ENCODE measurements around the gene FGFR1OP2. TPM values are rescaled to one million over a fixed set of nuclear protein-coding genes. Genes with fewer than 3 reads are reported as not detected.
A peak's percentile ranks its signal among the peaks of the same experiment; 100 is the strongest.
"Not testable (repeated sequence)": the region's sequence is repeated elsewhere in the genome, so short reads cannot be mapped to it uniquely, and the experiment has no call there.

The FGFR1OP2 gene
- total RNA-seq, 1 donor from 2014 or later: 48.3 TPM

- Mint-ChIP-seq H3K9me3 (no peaks in the 10 kb centered on the region), H3K4me3 (peak overlapping the region; percentile 96), H3K4me1 (ENCODE audit: low read depth) (peaks cover 75% of the 10 kb centered on the region), H3K27ac (peak overlapping the region; percentile 76), H3K36me3 (ENCODE audit: low read depth) (peaks cover 35% of the 10 kb centered on the region), H3K27me3 (ENCODE audit: insufficient read depth) (no peaks in the 10 kb centered on the region)
- intact Hi-C loops (cut with micrococcal nuclease): loop anchor here (5.0 to 10.0 kb wide), 5 partner anchors 206 to 1884 kb away; a partner anchor contains a TSS
- DNase-seq (ENCODE audit: low spot score): no peak
Measured at GRCh38 chr12:26935636-26936378, 2.5 kb upstream of the FGFR1OP2 start.

GRCh38 chr12:26936559-26937442, 1.5 kb upstream of the FGFR1OP2 start:
- Mint-ChIP-seq H3K36me3 (ENCODE audit: low read depth) (peaks cover 34% of the 10 kb centered on the region), H3K27me3 (ENCODE audit: insufficient read depth) (no peaks in the 10 kb centered on the region), H3K4me3 (peak overlapping the region; percentile 96), H3K9me3 (no peaks in the 10 kb centered on the region), H3K4me1 (ENCODE audit: low read depth) (peaks cover 82% of the 10 kb centered on the region), H3K27ac (peak overlapping the region; percentile 96)
- no peak for DNase-seq (ENCODE audit: low spot score)
- intact Hi-C loops (cut with micrococcal nuclease): loop anchor here (1.0 to 10.0 kb wide), 7 partner anchors 86 to 1884 kb away; partner anchors contain the start of genes MED21 and STK38L

GRCh38 chr12:26937443-26937862, 817 bp upstream of the FGFR1OP2 start:
- Mint-ChIP-seq H3K4me1 (ENCODE audit: low read depth) (peaks cover 82% of the 10 kb centered on the region), H3K36me3 (ENCODE audit: low read depth) (peaks cover 31% of the 10 kb centered on the region), H3K27ac (peak overlapping the region; percentile 96), H3K9me3 (no peaks in the 10 kb centered on the region), H3K4me3 (peak overlapping the region; percentile 96), H3K27me3 (ENCODE audit: insufficient read depth) (no peaks in the 10 kb centered on the region)
- no peak for DNase-seq (ENCODE audit: low spot score)
- intact Hi-C loops (cut with micrococcal nuclease): loop anchor here (1.0 to 10.0 kb wide), 7 partner anchors 85 to 1885 kb away; partner anchors contain the start of genes MED21 and STK38L

- H3K4me1 Mint-ChIP-seq (ENCODE audit: low read depth): peaks cover 82% of the 10 kb centered on the region
Measured at GRCh38 chr12:26938701-26939062, 412 bp downstream of the FGFR1OP2 start.

GRCh38 chr12:26939192-26939832, 1.0 kb downstream of the FGFR1OP2 start:
- Mint-ChIP-seq H3K27ac (peak overlapping the region; percentile 91), H3K9me3 (no peaks in the 10 kb centered on the region), H3K4me3 (peak overlapping the region; percentile 96), H3K4me1 (ENCODE audit: low read depth) (peaks cover 82% of the 10 kb centered on the region), H3K27me3 (ENCODE audit: insufficient read depth) (no peaks in the 10 kb centered on the region), H3K36me3 (ENCODE audit: low read depth) (peaks cover 22% of the 10 kb centered on the region)
- no peak for DNase-seq (ENCODE audit: low spot score)
- intact Hi-C loops (cut with micrococcal nuclease): loop anchor here (2.0 to 10.0 kb wide), 7 partner anchors 203 to 1887 kb away; a partner anchor contains a TSS

More at GRCh38 chr12:26938701-26939062, 412 bp downstream of the FGFR1OP2 start:
- Mint-ChIP-seq H3K4me3 (peak overlapping the region; percentile 96), H3K27me3 (ENCODE audit: insufficient read depth) (no peaks in the 10 kb centered on the region), H3K27ac (peak overlapping the region; percentile 96), H3K9me3 (no peaks in the 10 kb centered on the region), H3K36me3 (ENCODE audit: low read depth) (peaks cover 19% of the 10 kb centered on the region)
- DNase-seq (ENCODE audit: low spot score): no peak
- intact Hi-C loops (cut with micrococcal nuclease): loop anchor here (1.0 to 10.0 kb wide), 11 partner anchors 34 to 1886 kb away; partner anchors contain the start of gene TM7SF3

GRCh38 chr12:26939953-26940352, 1.7 kb downstream of the FGFR1OP2 start:
- no peaks in the 10 kb centered on the region for H3K9me3 Mint-ChIP-seq
- peaks cover 16% of the 10 kb centered on the region for H3K36me3 Mint-ChIP-seq (ENCODE audit: low read depth)
- intact Hi-C loops (cut with micrococcal nuclease): loop anchor here (2.0 to 10.0 kb wide), 7 partner anchors 202 to 1888 kb away; a partner anchor contains a TSS
- no peak for DNase-seq (ENCODE audit: low spot score)
- peak overlapping the region; percentile 96 for H3K4me3 Mint-ChIP-seq
- no peak overlapping the region for H3K27ac Mint-ChIP-seq
- H3K27me3 Mint-ChIP-seq (ENCODE audit: insufficient read depth): no peaks in the 10 kb centered on the region
- H3K4me1 Mint-ChIP-seq (ENCODE audit: low read depth): peaks cover 76% of the 10 kb centered on the region

GRCh38 chr12:26940516-26941214, 2.4 kb downstream of the FGFR1OP2 start:
- intact Hi-C loops (cut with micrococcal nuclease): no loop called here
- Mint-ChIP-seq H3K4me1 (ENCODE audit: low read depth) (peaks cover 69% of the 10 kb centered on the region), H3K27me3 (ENCODE audit: insufficient read depth) (no peaks in the 10 kb centered on the region), H3K9me3 (no peaks in the 10 kb centered on the region), H3K27ac (peak overlapping the region; percentile 79), H3K36me3 (ENCODE audit: low read depth) (peaks cover 12% of the 10 kb centered on the region), H3K4me3 (peak overlapping the region; percentile 96)
- no peak for DNase-seq (ENCODE audit: low spot score)

GRCh38 chr12:26941215-26941594, 2.9 kb downstream of the FGFR1OP2 start:
- H3K36me3 Mint-ChIP-seq (ENCODE audit: low read depth): peaks cover 15% of the 10 kb centered on the region
- H3K27me3 Mint-ChIP-seq (ENCODE audit: insufficient read depth): no peaks in the 10 kb centered on the region
- intact Hi-C loops (cut with micrococcal nuclease): no loop called here
- H3K27ac Mint-ChIP-seq: peak overlapping the region; percentile 92
- H3K9me3 Mint-ChIP-seq: no peaks in the 10 kb centered on the region
- no peak for DNase-seq (ENCODE audit: low spot score)
- peak overlapping the region; percentile 96 for H3K4me3 Mint-ChIP-seq
- peaks cover 69% of the 10 kb centered on the region for H3K4me1 Mint-ChIP-seq (ENCODE audit: low read depth)

- no peak overlapping the region for H3K4me3 Mint-ChIP-seq
- intact Hi-C loops (cut with micrococcal nuclease): no loop called here
- peaks cover 49% of the 10 kb centered on the region for H3K4me1 Mint-ChIP-seq (ENCODE audit: low read depth)
- peaks cover 37% of the 10 kb centered on the region for H3K36me3 Mint-ChIP-seq (ENCODE audit: low read depth)
- no peak for DNase-seq (ENCODE audit: low spot score)
- H3K27me3 Mint-ChIP-seq (ENCODE audit: insufficient read depth): no peaks in the 10 kb centered on the region
- peaks cover 17% of the 10 kb centered on the region for H3K9me3 Mint-ChIP-seq
- no peak overlapping the region for H3K27ac Mint-ChIP-seq
Measured at GRCh38 chr12:26948309-26948708, 10.0 kb downstream of the FGFR1OP2 start.

- DNase-seq (ENCODE audit: low spot score): no peak
- Mint-ChIP-seq H3K4me1 (ENCODE audit: low read depth) (peaks cover 18% of the 10 kb centered on the region), H3K27me3 (ENCODE audit: insufficient read depth) (no peaks in the 10 kb centered on the region), H3K9me3 (peaks cover 2% of the 10 kb centered on the region), H3K27ac (no peak overlapping the region), H3K4me3 (no peak overlapping the region), H3K36me3 (ENCODE audit: low read depth) (peaks cover 31% of the 10 kb centered on the region)
- intact Hi-C loops (cut with micrococcal nuclease): no loop called here
Measured at GRCh38 chr12:26953447-26953846, 15.2 kb downstream of the FGFR1OP2 start.

GRCh38 chr12:26954027-26954426, 15.8 kb downstream of the FGFR1OP2 start:
- H3K27me3 Mint-ChIP-seq (ENCODE audit: insufficient read depth): no peaks in the 10 kb centered on the region
- H3K4me1 Mint-ChIP-seq (ENCODE audit: low read depth): peaks cover 16% of the 10 kb centered on the region
- intact Hi-C loops (cut with micrococcal nuclease): no loop called here
- no peak for DNase-seq (ENCODE audit: low spot score)
- no peak overlapping the region for H3K4me3 Mint-ChIP-seq
- H3K36me3 Mint-ChIP-seq (ENCODE audit: low read depth): peaks cover 31% of the 10 kb centered on the region
- H3K27ac Mint-ChIP-seq: no peak overlapping the region
- no peaks in the 10 kb centered on the region for H3K9me3 Mint-ChIP-seq

GRCh38 chr12:26961391-26961790, 23.1 kb downstream of the FGFR1OP2 start:
- H3K27me3 Mint-ChIP-seq (ENCODE audit: insufficient read depth); H3K9me3 Mint-ChIP-seq; intact Hi-C loops (cut with micrococcal nuclease); H3K4me1 Mint-ChIP-seq (ENCODE audit: low read depth); H3K27ac Mint-ChIP-seq; DNase-seq (ENCODE audit: low spot score); H3K4me3 Mint-ChIP-seq: not testable (repeated sequence)
- H3K36me3 Mint-ChIP-seq (ENCODE audit: low read depth): peaks cover 46% of the 10 kb centered on the region

Measured in activated T-helper 1 cell treated with anti-CD3 and anti-CD28 coated beads, Interleukin-12 subunit alpha, Interleukin-12 subunit beta, Interleukin-2, Interleukin-4 antibody, amounts not matched to agents 30 ng/mL and 10 ng/mL and 1 ng/mL, durations not matched to agents 14 hours and 24 hours and 36 hours (primary cell).